ENCODE data around the gene BMPR1B.
"Not testable (repeated sequence)": the region's sequence is repeated elsewhere in the genome, so short reads cannot be mapped to it uniquely, and the experiment has no call there.

The BMPR1B gene

DNA sequence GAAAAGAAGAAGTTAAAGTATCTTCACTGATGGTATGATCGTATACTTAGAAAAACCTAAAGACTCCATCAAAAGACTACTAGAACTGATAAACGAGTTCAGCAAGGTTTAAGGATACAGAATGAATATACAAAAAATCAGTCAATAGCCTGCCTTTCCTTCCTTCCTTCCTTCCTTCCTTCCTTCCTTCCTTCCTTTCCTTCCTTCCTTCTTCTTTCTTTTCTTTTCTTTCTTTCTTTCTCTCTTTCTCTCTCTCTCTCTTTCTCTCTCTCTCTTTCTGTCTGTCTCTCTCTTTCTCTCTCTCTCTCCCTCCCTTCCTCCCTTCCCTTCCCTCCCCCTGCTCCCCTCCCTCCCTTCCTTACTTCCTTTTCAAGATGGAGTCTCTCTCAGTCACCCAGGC lies 362.7 kb downstream of the BMPR1B start:
- in situ Hi-C loops (cut with MboI; ENCODE audit: low sequenced_read_pairs): no loop called here

DNA sequence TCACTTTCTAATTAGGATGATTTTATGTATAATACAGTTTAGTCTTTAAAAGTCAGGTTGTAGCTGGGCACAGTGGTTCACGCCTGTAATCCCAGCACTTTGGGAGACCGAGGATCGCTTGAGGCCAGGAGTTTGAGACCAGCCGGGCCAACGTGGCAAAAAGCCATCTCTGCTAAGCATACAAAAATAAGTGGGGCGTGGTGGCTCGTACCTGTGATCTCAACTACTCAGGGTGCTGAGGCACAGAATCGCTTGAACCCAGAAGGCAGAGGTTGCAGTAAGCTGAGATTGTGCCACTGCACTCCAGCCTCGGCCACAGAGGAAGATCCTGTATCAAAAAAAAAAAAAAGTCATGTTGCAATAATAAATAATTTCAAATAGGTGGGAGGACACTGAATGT lies 364.2 kb downstream of the BMPR1B start:
- in situ Hi-C loops (cut with MboI; ENCODE audit: low sequenced_read_pairs): no loop called here

DNA sequence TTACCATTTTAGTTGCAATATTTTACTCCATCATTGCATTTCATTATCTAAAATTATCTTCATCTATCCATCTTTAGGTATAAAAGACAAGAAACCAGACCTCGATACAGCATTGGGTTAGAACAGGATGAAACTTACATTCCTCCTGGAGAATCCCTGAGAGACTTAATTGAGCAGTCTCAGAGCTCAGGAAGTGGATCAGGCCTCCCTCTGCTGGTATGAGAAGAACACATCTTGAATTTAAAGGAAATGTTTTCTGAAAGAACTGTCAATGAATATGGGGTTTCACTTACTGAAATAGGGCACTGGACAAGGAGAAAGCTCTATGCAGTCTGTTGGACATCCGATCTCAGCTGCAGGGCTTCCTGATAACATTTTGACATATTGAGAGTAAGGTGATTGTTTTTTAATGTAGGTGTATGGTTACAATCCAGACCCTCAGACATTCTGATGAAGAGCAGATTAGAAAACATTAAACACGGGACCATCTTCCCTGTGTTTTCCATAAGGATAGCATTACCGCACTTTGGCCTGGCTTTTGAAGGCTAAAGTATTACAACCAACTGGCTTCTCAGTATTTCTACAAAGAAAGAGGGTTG lies 367.2 kb downstream of the BMPR1B start:
- in situ Hi-C loops (cut with MboI; ENCODE audit: low sequenced_read_pairs): no loop called here

DNA sequence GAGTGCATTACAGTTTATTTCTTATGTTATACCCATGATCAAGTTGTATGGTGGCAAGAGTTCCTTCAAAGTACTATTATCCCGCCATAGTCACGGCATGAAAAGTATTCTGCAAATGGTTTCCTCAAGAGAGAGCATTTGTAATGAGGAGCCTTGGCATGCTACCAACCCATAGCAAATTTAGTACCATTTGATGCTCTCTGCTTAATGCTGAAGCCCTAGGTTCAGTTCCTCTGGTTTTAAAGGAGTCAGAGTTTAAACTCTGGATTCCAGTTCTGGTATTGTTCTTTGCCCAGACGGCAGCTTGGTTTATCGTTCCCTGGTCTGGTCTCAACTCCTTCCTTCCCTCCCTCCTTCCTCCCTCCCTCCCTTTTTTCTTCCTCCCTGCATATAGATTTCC lies 371.3 kb downstream of the BMPR1B start:
- in situ Hi-C loops (cut with MboI; ENCODE audit: low sequenced_read_pairs): no loop called here

DNA sequence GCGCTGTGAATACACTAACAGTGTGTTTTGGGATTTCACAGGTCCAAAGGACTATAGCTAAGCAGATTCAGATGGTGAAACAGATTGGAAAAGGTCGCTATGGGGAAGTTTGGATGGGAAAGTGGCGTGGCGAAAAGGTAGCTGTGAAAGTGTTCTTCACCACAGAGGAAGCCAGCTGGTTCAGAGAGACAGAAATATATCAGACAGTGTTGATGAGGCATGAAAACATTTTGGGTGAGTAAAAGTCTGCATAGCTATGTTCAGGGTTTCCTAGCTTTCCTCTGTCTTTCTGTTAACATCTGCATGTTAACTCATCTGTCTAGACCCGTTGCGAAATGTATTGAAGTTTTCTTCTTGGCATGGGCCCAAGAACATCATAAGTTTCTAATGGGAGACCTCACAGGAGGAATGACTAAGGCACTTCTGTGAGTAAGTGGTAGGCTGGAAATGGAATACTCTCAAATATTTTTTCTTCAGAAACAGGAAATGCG lies 372.1 kb downstream of the BMPR1B start:
- in situ Hi-C loops (cut with MboI; ENCODE audit: low sequenced_read_pairs): no loop called here

DNA sequence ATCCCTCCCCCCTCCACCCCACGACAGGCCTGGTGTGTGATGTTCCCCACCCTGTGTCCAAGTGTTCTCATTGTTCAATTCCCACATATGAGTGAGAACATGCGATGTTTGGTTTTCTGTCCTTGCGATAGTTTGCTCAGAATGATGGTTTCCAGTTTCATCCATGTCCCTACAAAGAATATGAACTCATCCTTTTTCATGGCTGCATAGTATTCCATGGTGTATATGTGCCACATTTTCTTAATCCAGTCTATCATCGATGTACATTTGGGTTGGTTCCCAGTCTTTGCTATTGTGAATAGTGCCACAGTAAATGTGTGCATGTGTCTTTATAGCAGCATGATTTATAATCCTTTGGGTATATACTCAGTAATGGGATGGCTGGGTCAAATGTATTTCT lies 376.3 kb downstream of the BMPR1B start:
- in situ Hi-C loops (cut with MboI; ENCODE audit: low sequenced_read_pairs): not testable (repeated sequence)

DNA sequence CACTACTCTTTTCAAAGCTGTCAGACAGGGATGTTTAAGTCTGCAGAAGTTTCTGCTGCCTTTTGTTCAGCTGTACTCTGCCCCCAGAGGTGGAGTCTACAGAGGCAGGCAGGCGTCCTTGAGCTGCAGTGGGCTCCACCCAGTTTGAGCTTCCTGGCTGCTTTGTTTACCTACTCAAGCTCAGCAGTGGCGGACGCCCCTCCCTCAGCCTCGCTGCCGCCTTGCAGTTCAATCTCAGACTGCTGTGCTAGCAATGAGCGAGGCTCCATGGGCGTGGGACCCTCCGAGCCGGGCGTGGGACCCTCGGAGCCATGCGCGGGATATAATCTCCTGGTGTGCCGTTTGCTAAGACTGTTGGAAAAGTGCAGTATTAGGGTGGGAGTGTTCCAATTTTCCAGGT lies 381.7 kb downstream of the BMPR1B start:
- in situ Hi-C loops (cut with MboI; ENCODE audit: low sequenced_read_pairs): not testable (repeated sequence)

DNA sequence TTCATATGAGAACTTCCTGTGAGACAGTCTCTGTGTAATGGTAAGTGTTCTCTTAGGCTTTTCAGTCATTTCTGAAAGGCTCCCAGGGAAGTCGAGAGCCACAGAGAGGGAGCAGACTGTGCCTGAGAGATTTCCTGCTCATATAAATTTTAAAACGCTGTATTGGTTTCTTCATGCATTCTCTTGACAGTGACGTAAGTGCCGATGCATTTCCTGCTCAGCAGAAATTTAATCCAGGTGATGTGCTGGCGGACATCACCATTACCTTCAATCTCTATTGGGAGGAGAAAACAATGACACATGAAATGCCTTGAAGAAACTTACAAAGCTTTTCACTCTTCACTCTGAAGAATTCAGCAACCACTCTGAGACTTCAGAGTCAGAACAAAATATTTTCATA lies 383.6 kb downstream of the BMPR1B start:
- in situ Hi-C loops (cut with MboI; ENCODE audit: low sequenced_read_pairs): no loop called here

DNA sequence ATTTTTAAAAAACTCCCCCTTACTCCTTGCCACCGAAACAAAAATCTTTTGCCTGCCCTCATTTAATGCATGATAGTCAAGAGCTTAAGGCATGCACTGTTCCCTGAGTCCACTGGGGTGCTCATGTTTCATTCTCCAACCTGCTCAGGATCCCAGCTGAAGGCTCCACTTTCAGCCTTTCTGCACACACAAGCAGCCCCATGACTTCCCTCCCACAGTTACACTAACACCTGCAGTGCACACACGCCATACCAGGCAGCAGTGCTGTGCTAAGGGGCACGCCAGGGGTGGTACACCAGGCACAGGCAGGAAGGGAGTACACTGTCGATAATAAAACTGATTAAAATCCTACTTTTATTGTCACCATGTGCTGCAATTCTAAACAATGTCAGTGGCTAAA lies 385.2 kb downstream of the BMPR1B start:
- in situ Hi-C loops (cut with MboI; ENCODE audit: low sequenced_read_pairs): no loop called here

DNA sequence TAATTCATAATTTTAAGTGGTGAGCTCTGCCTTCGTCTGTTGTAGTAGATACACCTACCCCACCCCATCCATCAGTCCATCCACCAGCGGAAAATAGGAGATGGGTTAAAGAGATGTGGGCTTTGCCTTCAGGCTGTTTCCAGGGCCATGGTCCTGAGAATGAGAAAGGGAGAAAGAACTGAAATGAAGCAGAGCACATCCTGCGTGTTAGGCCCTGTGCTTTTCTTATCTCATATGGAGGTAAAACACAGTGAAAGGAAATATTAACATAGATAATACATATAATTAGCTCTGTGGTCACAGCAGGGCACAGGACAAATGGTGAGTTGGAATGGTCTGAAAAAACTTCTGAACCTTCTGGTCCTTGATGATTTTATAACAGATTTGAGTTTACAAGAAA lies 393.5 kb downstream of the BMPR1B start:
- in situ Hi-C loops (cut with MboI; ENCODE audit: low sequenced_read_pairs): no loop called here

DNA sequence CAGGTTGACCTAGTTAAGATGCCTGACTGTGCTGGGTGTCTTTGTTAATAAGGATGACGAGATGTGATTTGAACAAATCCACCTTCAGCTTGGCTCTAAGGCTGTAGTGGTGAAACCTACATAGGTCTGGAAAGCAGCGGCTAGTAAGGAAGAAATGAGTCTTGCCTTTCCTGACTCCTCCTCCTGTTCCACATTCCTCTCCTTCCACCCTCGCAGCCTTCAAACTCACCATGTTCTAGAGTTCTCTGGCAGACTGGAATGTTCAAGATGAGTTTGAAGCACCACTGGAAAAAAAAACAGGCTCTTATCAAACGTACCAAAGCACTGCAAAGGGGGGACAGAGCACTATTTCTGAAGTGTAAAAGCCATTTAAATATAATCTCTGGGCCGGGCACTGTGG lies 395.4 kb downstream of the BMPR1B start:
- in situ Hi-C loops (cut with MboI; ENCODE audit: low sequenced_read_pairs): no loop called here

DNA sequence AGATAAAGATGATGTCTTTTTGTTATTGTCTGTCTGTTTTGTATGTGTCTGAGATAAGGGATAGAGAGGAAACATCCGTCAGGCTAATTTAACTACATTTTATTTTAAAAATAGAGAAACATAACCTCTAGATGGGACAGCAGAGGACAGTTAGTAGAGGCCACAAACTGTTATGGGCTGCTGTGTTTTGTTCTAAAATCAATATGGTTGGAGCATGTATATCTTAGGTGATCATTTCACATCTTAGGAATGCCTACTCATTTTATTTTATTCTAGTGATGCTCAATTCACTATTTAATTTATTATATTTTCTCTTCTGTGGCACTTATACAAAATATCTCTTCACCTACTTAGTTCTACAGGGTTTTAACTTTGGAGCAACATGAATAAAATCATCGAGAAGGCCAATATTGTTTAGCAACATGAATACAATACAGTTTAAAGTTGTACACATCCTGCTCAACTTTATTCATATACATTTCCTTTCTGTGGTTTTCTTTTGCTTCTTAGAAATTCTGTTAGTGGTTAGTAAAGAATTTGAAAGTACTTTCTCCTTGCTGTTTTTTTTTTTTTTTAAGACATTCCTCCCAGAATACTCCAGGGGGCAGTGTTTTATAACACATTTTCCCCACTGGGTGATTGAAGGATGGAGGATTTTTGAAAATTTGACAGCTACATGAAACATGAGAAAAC lies 398.1 kb downstream of the BMPR1B start:
- in situ Hi-C loops (cut with MboI; ENCODE audit: low sequenced_read_pairs): no loop called here

DNA sequence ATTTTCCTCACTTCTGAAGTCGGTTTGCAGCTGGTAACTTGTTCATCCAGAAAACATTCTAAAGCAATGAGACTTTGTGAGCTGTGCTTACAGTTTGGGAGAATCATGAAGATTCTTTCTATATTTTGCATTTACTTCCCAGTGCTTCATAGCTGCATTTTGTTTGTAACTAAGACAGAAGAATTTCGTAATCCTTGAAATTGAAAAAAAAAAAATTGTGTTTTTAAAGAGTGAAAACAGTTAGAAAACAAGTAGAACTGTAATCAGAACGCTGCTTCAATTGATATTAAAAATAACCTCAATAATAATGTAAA lies 398.7 kb downstream of the BMPR1B start:
- in situ Hi-C loops (cut with MboI; ENCODE audit: low sequenced_read_pairs): no loop called here

DNA sequence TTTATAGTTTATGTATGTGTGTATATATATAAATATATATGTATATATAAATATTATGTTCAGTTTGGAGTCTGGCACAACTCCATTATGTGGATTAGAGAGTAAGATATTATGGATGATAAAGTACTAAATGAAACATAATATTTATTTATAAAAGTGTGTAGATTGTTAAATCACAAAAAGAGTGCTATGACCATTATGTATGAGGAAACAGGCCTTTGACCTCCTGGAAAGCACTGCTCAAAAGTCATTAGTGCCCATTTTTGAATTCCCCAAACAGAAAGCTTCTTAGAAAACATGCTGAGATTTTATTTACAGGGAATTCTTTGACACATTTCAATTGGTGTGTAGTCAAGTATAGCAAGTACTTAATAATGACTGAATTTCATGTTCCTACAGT lies 399.8 kb downstream of the BMPR1B start:
- in situ Hi-C loops (cut with MboI; ENCODE audit: low sequenced_read_pairs): no loop called here

DNA sequence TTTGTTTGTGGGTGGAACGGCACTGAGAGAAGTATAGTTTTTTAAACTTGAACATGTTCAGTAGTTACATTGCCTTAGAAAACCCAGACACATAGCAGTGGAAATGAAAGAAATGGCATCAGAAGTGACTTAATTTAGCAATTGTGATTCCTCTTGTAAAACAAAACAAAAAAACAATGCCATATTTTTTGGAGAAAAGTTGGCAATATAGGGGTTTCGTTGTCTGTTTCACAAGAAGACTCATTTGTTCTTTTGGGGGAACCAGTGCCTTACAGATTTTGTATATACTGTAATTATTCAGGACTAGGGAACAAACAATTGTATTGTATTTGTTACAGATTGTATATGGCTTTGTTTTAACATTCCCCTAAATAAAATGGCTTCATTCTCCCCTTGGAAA lies 400.3 kb downstream of the BMPR1B start:
- in situ Hi-C loops (cut with MboI; ENCODE audit: low sequenced_read_pairs): no loop called here

DNA sequence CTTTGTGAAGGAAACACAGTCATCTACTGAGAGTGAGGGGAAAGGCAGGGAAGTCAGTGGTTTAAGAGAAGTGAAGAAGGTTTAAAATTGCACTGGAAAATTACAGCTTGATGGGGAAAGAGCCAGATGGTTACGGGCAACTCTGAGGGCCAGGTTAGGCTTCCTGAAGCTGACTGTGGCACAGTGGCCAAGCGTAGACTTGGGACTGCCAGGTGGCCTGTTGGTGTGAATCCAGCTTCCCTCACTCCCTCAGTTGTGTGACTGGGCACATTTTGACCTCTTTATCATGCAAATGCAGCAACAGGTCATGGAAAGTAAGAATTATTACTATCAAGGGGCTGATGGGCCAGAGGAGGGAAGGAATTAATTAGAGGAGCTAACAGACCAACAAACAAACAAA lies 400.9 kb downstream of the BMPR1B start:
- in situ Hi-C loops (cut with MboI; ENCODE audit: low sequenced_read_pairs): no loop called here

DNA sequence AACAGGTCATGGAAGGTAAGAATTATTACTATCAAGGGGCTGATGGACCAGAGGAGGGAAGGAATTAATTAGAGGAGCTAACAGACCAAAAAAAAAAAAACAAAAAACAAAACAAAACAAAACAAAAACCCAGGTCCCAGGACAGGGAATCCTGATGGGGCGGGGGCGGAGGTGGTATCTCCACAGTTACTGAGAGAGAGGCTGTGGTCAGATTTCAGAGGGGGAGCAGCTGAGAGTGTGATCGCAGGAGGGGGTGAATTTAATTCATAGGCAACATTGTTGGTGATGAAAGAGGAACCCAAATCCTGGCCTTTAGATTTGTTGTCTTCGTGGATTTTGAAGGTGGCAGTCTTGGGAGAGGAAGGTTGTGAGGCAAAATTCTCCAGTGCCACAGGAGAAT lies 401.6 kb downstream of the BMPR1B start:
- in situ Hi-C loops (cut with MboI; ENCODE audit: low sequenced_read_pairs): no loop called here

DNA sequence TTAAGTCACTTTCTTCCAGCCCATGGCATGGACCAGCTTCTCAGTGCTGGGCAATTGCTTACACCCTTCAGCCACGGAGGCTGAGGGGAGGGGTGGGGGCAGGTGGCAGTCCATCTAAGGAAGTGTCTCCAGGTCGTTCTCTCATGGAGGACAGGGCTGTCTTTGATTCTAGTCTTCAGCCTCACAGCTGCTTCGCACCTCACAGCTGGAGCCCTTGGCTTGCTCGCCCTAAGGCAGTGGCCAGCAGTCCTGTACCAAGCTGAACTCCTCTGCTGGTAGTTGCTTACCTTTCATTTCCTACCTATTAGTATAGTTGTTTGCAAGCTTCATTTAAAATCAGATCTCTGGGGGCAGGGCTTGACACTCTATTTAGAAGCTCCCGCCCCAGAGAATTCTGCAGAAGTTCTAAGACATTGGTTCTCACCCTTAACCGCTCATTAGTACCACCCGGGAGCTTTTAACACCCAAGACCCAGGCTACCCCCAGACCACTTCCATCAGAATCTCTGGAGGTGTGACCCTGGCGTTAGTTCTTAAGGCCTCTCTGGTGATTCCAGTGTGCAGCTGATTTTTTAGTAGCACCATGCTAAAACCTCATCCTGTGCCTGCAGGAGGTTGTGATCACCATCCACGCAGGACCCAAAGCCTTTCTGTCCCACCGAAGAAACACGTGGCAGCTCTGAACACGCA lies 404.2 kb downstream of the BMPR1B start:
- in situ Hi-C loops (cut with MboI; ENCODE audit: low sequenced_read_pairs): no loop called here

DNA sequence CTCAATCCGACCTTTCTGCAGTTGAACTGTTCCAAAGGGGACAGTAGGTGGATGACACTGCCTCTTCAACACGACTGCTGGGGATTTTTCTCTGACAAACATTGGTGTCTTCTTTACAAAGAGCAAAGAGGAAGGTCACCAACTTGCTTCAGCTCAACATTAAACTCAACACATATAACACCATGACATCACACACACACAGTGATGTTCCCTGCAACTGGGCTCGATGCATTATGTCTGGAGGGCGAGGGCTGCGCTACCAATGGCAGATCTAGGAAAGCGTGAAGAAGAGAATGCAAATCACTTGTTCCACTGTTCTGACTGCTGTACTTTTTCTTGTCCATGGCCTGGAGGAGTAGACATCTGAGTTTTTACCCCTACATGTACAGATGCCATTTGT lies 405.1 kb downstream of the BMPR1B start:
- in situ Hi-C loops (cut with MboI; ENCODE audit: low sequenced_read_pairs): no loop called here

DNA sequence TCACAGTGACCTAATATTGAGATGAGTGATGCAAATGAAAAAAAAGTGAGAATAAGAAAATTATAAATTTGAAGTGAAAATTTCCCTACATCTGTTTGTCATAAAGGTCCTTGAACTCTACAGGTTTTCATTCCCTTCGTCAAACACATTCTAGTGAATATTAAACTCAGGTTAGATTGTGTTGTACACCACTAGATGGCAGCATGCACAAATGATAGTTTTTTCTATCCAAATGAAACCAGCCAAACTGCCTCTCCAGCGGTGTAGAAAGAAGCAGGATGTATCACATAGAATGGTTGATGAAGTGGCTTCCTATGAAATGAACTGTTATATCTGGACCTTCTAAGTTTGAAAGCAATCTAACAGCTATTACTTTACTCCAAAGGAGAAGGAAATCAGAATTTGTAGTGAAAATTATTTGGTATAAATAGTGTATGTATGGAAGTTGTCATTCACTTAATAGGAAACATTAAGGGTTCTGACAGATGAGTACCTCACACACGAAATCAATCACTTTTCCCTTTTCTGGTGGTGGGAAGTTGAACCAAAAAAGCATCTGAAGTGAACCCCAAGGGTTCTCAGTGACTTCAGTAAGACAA lies 408.3 kb downstream of the BMPR1B start:
- in situ Hi-C loops (cut with MboI; ENCODE audit: low sequenced_read_pairs): no loop called here

DNA sequence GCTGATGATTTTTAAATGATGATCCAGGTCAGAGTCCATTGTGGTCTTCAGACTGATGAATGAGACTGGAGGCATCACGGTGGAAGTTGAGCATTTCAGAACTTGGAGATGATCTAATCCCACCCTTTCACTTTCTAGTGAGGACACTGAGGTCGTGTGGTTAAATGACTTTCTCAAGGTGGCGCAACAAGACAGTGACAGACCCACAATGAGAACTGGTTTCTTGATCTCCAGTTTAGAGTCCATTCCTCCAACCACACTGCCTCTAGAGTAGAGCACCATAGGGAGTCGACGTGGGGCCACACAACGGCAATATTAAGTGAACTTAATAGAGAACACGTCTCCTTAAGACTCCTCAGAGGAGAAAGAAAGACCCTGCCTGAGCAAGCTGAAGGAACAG lies 410.1 kb downstream of the BMPR1B start:
- in situ Hi-C loops (cut with MboI; ENCODE audit: low sequenced_read_pairs): no loop called here

DNA sequence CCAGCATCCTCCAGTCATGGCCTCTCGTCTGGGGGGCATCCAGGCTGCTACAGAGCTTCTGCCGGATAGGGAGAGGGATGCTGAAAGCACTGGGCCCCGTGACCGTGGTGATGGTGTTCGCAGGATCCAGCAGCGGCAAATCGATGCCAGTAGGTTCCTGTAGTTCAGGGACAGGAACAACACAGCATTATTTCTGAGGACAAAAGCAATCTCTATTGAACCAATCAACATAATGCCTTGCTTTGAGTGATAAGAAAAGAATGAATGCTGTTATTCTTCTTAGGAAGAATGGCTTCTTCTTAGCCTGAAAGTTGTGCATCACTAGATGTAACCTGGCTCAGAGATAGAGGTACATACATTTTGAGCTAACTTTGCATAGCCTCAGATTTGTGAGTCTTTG lies 412.4 kb downstream of the BMPR1B start:
- in situ Hi-C loops (cut with MboI; ENCODE audit: low sequenced_read_pairs): no loop called here

Data from hTERT RPE-1 (cell line).